Gastroesophageal sphincter (tissue), 3 donors: ENCODE results near the gene NLRP10.

ENCODE experiments used
- CTCF ChIP-seq, 4 experiments: fragments of 200-600 bp in 2 of 4; fragments of 450-650 bp in 2 of 4; sonication (generic) in 1 of 4; IDR thresholded peaks; one replicate each; pipeline ENCODE4 v1.5.1; 2017 to 2019; ENCODE audit warnings: antibody characterized with exemption in 4 of 4, mild to moderate bottlenecking in 2 of 4, moderate library complexity in 2 of 4
- EP300 ChIP-seq: sonication (generic); formaldehyde crosslinking; IDR thresholded peaks from one replicate; pipeline ENCODE4 v1.6.1; 2017; ENCODE audit warnings: antibody characterized with exemption, mild to moderate bottlenecking
- POLR2A ChIP-seq, 2 donors: fragments of 450-650 bp; IDR thresholded peaks; one replicate each; pipeline ENCODE4 v1.6.1; 2017; ENCODE audit warnings: antibody characterized with exemption in 2 of 2, mild to moderate bottlenecking in 2 of 2, moderate library complexity in 1 of 2
- POLR2AphosphoS5 ChIP-seq: sonication (generic); formaldehyde crosslinking; IDR thresholded peaks from one replicate; pipeline ENCODE4 v1.6.1; 2017; ENCODE audit warnings: antibody characterized with exemption

DNA sequence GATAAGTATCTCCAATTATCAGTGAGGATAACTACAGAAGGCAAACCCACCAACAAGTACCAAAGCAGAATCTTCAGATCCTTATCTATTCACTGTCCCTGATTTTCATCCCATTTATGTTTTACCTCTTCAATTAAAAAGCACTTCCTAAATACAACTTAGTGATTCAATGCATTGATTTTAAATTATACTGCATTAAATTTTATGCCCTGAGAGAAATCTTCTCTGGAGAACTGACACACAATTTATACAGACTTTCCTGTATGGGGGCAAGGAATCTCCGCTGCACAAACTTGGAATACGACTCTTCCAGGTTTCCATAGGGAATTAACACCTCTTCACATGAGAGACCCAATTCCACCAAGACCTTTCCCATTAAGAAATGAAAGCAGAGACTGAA is 23.6 kb downstream of the NLRP10 start, which contains the start of gene OR10A3:
- TF ChIP-seq CTCF (IDR thresholded peaks at IDR 0.05): no peak
- no peak for TF ChIP-seq POLR2A (IDR thresholded peaks at IDR 0.05)
- no peak for TF ChIP-seq POLR2AphosphoS5
- no peak for TF ChIP-seq EP300
